Activated naive CD4-positive, alpha-beta T cell treated with anti-CD3 and anti-CD28 coated beads, Interleukin-2, amount 50 U/mL, for 72 hours (primary cell): Measurements from ENCODE around the gene PALM. TPM values are rescaled to one million over a fixed set of nuclear protein-coding genes. Genes with fewer than 3 reads are reported as not detected.

Experiments
- ATAC-seq, 2 donors: fragments of 150-1000 bp; cut with Tn5 transposase; 2 replicates each; pipeline ENCODE4 v1.10.0; 2021; ENCODE audit warnings: mild to moderate bottlenecking in 2 of 2, moderate library complexity in 2 of 2
- DNase-seq, 2 donors: peaks; one replicate each; pipeline ENCODE4 v3.0.0; 2021 to 2022; ENCODE audit warnings: low spot score in 2 of 2
- H3K27ac Mint-ChIP-seq, 2 donors: one replicate each; pipeline ENCODE4 v1.8.0; 2022; ENCODE audit warnings: mild to moderate bottlenecking in 2 of 2, mixed read lengths in 2 of 2
- H3K36me3 Mint-ChIP-seq, 2 donors: one replicate each; pipeline ENCODE4 v1.8.0; 2022; ENCODE audit warnings: mixed read lengths in 2 of 2
- H3K9me3 Mint-ChIP-seq, 2 donors: one replicate each; pipeline ENCODE4 v1.8.0; 2022; ENCODE audit warnings: mixed read lengths in 2 of 2
- total RNA-seq, 2 donors: library from RNA; stranded (reverse); gene quantifications; one replicate each; pipeline ENCODE4 v1.2.3, GENCODE V29; 2022

The PALM gene
- total RNA-seq, 2 donors from 2014 or later = 0.66 TPM; not detected in 1

- Mint-ChIP-seq H3K36me3 (no peaks in the 10 kb centered on the region), H3K27ac (no peak overlapping the region), H3K9me3 (no peaks in the 10 kb centered on the region)
- no peak for ATAC-seq
- no peak for DNase-seq
Observed at GRCh38 chr19:751501-752341, 43.0 kb downstream of the PALM start.

GRCh38 chr19:752652-753517 is 44.1 kb downstream of the PALM start:
- H3K36me3 Mint-ChIP-seq = no peaks in the 10 kb centered on the region
- no peaks in the 10 kb centered on the region for H3K9me3 Mint-ChIP-seq
- no peak for ATAC-seq
- no peak for DNase-seq
- H3K27ac Mint-ChIP-seq = no peak overlapping the region

DNA sequence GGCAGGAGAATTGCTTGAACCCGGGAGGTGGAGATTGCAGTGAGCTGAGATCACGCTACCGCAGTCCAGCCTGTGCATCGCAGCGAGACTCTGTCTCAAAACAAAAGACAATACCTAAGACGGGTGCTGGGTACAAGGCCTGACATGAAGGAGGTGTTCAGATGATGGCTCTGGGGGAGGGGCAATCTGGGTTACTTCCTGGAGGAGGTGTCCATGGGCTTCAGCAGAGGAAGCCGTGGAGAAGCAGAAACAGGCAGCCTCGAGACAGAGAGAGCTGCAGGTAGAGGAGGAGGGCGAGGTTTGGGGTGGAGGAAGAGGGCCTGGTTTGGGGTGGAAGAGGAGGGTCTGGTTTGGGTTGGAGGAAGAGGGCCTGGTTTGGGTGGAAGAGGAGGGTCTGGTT is 45.8 kb downstream of the PALM start:
- no peak for DNase-seq
- ATAC-seq = no peak
- Mint-ChIP-seq H3K9me3 (peaks cover under 1 to 2% of the 10 kb centered on the region in 2 donors), H3K36me3 (peaks cover 2 to 6% of the 10 kb centered on the region in 2 donors), H3K27ac (no peak overlapping the region)

- ATAC-seq (no peak), DNase-seq (no peak)
- Mint-ChIP-seq H3K9me3 (peaks cover 3 to 5% of the 10 kb centered on the region in 2 donors), H3K27ac (no peak overlapping the region), H3K36me3 (peaks cover 6 to 10% of the 10 kb centered on the region in 2 donors)
Observed at GRCh38 chr19:755063-755462, 46.3 kb downstream of the PALM start.

DNA sequence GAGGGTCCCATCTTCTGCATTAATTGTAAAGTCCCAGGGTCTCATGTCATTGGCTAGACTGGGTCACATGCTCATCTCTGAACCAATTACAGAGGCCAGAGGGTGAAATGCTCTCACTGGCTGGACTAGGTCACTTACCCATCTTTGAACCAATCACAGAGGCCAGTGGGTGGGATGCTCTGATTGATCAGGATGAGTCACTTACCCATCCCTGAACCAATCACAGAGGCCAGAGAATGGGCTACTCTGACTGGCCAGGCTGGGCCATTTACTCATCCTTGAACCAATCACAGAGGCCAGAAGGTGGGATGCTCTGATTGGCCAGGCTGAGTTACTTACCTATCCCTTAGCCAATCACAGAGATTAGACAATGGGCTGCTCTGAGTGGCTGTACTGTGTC is 47.5 kb downstream of the PALM start:
- H3K27ac Mint-ChIP-seq = no peak overlapping the region
- peak; percentile 89 to 93 for ATAC-seq
- peaks cover 6 to 10% of the 10 kb centered on the region in 2 donors for H3K36me3 Mint-ChIP-seq
- peak in 1 of 2 donors; percentile 72 for DNase-seq
- H3K9me3 Mint-ChIP-seq = peaks cover 3 to 5% of the 10 kb centered on the region in 2 donors

- peaks cover 6 to 10% of the 10 kb centered on the region in 2 donors for H3K36me3 Mint-ChIP-seq
- H3K9me3 Mint-ChIP-seq = peaks cover 3 to 5% of the 10 kb centered on the region in 2 donors
- DNase-seq (no peak), ATAC-seq (no peak)
- H3K27ac Mint-ChIP-seq = no peak overlapping the region
Observed at GRCh38 chr19:756821-757688, 48.3 kb downstream of the PALM start.

GRCh38 chr19:757811-758668 is 49.3 kb downstream of the PALM start:
- ATAC-seq (no peak), DNase-seq (no peak)
- peaks cover 3 to 5% of the 10 kb centered on the region in 2 donors for H3K9me3 Mint-ChIP-seq

GRCh38 chr19:763181-763580 is 54.4 kb downstream of the PALM start:
- peaks cover 3 to 5% of the 10 kb centered on the region in 2 donors for H3K9me3 Mint-ChIP-seq
- DNase-seq = no peak
- no peak for ATAC-seq
- H3K36me3 Mint-ChIP-seq = peaks cover 6 to 8% of the 10 kb centered on the region in 2 donors
- no peak overlapping the region for H3K27ac Mint-ChIP-seq

More at GRCh38 chr19:757811-758668, 49.3 kb downstream of the PALM start:
- Mint-ChIP-seq H3K27ac (no peak overlapping the region), H3K36me3 (peaks cover 6 to 10% of the 10 kb centered on the region in 2 donors)

DNA sequence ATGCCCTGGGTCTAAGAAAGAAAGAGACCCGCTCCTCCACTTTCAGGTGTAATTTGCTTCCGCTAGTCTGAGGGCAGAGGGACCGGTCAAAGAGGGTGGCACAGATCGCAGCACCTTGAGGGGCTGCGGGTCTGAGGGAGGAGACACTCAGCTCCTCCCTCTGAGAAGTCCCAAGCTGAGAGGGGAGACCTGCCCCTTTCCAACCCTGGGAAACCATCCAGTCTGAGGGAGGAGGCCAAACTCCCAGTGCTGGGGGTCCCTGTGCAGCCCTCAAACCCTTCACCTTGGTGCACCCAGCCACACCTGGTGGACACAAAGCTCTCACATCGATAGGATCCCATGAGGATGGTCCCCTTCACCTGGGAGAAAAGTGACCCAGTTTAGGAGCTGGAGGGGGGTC is 55.1 kb downstream of the PALM start:
- no peak overlapping the region for H3K27ac Mint-ChIP-seq
- H3K36me3 Mint-ChIP-seq = peaks cover 5 to 6% of the 10 kb centered on the region in 2 donors
- no peak for DNase-seq
- ATAC-seq = no peak
- H3K9me3 Mint-ChIP-seq = peaks cover 3 to 5% of the 10 kb centered on the region in 2 donors

DNA sequence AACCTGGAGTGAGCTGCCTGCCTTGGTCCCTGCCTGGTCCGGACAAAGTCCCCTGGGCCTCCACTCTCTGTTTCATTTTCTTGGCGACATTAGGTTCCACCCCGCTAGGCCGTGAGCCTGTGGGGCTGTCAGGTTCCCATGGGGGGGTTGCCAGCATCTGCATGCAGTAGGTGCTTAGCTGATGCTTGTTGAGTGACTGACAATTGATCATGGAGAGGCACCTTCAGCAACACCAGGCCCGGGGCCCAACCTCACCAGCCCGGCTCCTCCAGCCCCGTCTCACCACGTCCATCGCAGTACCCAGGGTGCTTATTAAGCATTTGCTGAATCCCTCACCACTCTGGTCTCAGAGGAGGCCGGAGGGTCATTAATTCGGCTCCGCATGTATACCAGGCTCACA is 55.6 kb downstream of the PALM start:
- H3K27ac Mint-ChIP-seq = no peak overlapping the region
- peaks cover 5 to 6% of the 10 kb centered on the region in 2 donors for H3K36me3 Mint-ChIP-seq
- ATAC-seq = no peak
- DNase-seq = no peak
- peaks cover 3 to 5% of the 10 kb centered on the region in 2 donors for H3K9me3 Mint-ChIP-seq

DNA sequence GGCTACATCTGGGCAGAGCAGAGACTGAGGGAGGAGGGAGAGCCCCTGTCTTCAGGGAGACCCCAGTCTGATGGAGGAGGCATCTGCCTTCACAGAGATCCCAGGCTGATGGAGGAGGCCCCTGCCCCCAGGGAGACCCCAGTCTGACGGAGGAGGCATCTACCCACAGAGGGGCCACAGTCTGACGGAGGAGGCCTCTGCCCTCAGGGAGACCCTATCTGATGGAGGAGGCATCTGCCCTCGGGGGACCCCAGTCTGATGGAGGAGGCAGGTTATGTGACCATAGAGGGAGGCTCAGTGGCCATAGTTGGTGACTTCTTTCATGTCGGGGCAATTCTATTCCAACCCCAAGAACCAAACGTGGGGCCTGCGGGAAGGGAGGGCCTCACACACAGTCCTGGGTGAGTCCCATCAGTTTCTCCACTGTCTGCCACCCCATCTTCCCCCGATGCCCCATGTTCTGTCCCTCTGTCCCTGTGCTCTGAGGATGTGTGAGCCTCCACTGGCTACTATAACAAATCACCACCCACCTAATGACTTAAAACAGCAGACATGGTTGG is 56.5 kb downstream of the PALM start:
- no peaks in the 10 kb centered on the region for H3K36me3 Mint-ChIP-seq
- DNase-seq (no peak), ATAC-seq (no peak)
- H3K27ac Mint-ChIP-seq = no peak overlapping the region
- no peaks in the 10 kb centered on the region for H3K9me3 Mint-ChIP-seq

GRCh38 chr19:768424-768823 is 59.7 kb downstream of the PALM start:
- H3K9me3 Mint-ChIP-seq = no peaks in the 10 kb centered on the region
- H3K36me3 Mint-ChIP-seq = no peaks in the 10 kb centered on the region
- no peak overlapping the region for H3K27ac Mint-ChIP-seq
- no peak for DNase-seq
- no peak for ATAC-seq

GRCh38 chr19:769616-770015 is 60.9 kb downstream of the PALM start:
- no peaks in the 10 kb centered on the region for H3K36me3 Mint-ChIP-seq
- H3K9me3 Mint-ChIP-seq = no peaks in the 10 kb centered on the region
- no peak overlapping the region for H3K27ac Mint-ChIP-seq
- DNase-seq (no peak), ATAC-seq (no peak)

DNA sequence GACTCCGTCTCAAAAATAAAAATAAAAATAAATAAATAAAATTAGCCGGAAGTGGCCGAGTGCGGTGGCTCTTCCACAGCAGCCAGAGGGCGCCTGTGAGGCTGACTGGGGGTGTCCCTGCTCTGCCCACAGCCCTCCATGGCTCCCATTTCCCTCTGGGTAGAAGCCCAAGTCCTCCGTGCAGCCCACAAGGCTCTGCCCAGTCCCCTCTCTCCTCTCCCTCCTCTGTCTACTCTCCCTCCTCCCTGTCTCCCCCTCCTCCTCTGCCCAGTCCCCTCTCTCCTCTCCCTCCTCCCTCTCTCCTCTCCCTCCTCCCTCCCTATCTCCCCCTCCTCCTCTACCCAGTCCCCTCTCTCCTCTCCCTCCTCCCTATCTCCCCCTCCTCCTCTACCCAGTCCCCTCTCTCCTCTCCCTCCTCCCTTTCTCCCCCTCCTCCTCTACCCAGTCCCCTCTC is 62.6 kb downstream of the PALM start:
- DNase-seq (peak in 1 of 2 donors; percentile 37), ATAC-seq (peak; percentile 51 to 69)
- H3K9me3 Mint-ChIP-seq = no peaks in the 10 kb centered on the region
- H3K36me3 Mint-ChIP-seq = no peaks in the 10 kb centered on the region
- no peak overlapping the region for H3K27ac Mint-ChIP-seq

DNA sequence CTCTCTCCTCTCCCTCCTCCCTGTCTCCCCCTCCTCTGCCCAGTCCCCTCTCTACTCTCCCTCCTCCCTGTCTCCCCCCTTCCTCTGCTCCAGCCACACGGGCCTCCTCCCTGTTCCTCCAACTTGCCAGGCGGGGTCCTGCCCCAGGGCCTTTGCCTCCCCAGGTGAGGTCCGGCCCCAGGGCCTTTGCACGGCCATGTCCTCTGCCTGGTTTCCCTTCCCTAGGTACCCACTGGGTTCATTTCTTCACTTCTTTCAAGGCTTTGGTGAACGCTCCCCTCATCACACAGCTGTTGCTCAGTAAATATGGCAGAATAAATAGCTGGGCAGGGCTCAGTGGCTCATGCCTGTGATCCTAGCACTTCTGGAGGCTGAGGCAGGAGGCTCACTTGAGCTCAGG is 63.3 kb downstream of the PALM start:
- DNase-seq (no peak), ATAC-seq (no peak)
- Mint-ChIP-seq H3K36me3 (no peaks in the 10 kb centered on the region), H3K27ac (no peak overlapping the region), H3K9me3 (no peaks in the 10 kb centered on the region)
